Measurements from ENCODE around the gene HERC5.

HERC5 gene

DNA sequence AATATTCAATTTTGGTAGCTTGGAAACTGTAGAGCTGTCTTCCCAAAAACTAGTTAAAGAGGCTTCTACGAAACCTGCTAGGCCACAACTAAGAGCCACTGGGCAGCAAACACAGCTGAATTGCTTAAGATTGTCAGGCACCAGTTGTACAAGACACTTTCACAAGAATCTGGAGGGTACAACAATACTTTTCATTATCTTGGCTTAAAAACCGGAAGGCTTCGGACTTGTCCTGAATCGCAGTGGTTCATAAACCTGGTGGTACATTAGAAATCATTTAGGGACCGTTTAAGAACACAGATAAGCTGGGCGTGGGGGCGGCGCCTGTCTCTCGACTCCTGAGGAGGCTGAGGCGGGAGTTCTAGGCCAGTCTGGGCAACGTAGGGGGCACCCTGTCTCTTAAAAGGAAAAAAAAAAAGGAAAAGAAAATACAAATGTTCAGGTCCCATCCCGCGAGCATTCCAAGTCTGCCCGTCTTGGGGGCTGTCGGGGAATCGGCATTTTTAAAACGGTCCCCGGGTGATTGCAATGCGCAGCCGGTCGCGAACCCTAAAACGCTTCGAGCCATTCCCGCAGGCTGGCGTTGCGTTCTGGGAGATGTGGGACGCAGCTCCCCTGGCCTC is 65.9 kb downstream of the HERC5 start:
- DNase-seq (ENCODE audit: low read depth): peak; percentile 45

DNA sequence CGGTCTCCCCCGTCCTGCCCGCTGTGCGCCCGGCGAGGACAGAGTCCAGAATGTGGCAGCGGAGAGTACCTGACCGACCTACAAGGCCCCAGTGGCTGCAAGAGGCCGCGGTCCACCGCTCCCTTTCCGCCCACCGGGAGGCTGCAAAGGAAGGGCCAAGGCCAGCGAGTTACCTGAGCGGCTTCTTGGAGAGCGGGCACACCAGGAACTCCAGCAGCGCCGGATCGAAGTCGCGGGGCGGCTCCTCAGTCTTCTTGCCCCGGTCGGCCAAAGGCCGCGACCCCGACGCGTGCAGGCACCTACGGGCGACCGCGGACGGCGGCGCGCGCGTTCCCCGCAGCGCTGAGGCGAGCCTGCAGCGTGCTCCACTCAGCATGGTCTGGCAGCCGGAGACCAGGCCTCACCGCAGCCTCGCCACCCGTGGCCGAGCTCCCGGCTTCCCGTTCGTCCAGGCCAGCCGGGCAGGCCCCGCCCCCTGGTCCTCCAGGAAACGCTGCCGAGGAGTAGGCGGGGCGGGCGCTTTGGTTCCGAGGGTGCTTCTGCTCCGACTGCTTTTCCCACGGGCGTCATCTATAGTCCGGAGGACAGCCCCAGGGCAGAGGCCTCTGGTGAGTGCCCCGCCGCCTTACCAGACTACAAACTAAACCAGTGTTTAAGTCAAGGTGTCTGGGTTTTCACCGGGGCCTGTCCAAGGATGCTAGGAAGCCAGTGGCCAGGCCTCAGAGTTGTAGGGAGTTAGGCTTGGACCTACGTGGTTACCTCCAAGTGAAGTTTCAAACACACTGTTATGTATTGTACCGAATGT is 66.6 kb downstream of the HERC5 start, which contains the start of gene PYURF:
Gene PYURF, minus strand, starts transcription at position 452 of the 805 bp plus-strand sequence. Its CDS starts 76 bp downstream, at position 376.
- DNase-seq (ENCODE audit: low read depth): peak; percentile 96

DNA sequence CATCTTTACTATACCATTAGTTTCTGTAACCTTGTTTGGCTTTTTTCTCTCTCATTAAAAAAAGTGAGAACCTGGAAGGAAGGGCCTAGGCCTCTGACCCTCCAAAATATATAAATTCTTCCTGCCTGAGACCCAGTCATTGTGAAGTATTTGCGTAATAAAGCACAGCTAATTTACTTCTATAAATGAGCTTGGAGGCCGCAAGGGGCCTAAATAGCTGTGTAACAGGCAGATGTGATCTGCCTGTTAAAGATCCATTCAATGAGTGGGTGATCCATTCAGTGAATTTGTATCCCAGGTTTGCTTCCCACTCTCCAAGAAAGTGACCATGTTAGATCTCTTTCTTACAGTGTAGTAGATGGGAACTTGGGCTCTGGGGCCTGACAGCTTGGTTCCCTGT is 67.3 kb downstream of the HERC5 start:
- no peak for DNase-seq (ENCODE audit: low read depth)

DNA sequence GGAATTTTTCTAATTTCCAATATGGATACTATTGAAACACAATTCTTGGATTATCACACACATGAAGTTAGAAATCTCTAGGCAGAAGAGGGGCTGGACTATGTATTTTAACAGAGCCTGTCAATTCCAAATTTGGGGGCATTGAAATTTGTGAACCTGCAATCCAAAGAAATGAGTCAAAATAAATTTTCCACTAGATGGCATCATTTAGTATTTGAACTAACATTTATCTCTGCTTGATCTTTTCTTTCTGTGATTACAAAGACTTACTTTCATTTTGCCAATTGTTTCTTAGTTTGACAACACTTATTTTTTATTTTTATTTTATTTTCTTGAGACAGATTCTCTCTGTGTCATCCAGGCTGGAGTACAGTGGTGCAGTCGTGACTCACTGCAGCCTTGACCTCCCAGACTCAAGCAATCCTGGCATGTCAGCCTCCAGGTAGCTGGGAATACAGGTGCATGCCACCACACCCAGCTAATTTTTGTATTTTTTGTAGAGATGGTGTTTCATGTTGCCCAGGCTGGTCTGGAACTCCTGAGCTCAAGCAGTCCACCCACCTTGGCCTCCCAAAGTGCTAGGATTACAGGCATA is 69.4 kb downstream of the HERC5 start:
- peak; percentile 16 for DNase-seq (ENCODE audit: low read depth)

DNA sequence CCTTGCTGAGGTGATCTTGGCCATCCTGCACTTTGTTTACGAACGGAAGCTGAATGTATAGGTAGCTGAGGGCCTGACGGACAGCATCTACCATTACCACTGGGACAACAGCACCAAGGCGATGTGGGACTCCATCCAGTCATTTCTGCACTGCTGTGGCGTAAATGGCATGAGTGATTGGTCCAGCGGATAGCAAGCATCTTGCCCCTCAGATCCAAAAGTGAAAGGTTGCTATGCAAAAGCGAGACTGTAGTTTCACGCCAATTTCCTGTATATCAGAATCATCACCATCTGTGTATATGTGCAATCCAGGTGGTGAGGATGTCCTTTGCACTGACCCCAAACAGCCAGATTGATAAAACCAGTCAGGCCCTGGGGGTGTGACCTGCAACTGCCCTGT is 70.9 kb downstream of the HERC5 start:
- no peak for DNase-seq (ENCODE audit: low read depth)

DNA sequence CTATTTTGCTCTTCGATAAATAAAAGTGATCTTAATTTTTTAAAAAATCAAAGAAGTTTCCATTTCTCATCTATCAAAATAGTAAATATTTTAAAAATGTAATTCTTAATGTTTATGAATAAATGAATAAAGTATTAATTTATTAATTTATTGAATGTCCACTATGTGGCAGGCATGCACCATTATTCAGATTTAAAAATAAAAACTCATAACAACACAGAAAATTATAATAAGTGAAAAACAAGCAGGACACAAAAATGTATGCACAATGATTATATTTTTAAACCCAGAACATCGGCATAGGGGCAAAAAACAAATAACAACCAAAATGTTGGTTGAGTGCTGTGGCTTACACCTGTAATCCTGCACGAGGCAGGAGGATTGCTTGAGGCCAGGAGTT is 71.9 kb downstream of the HERC5 start:
- no peak for DNase-seq (ENCODE audit: low read depth)

DNA sequence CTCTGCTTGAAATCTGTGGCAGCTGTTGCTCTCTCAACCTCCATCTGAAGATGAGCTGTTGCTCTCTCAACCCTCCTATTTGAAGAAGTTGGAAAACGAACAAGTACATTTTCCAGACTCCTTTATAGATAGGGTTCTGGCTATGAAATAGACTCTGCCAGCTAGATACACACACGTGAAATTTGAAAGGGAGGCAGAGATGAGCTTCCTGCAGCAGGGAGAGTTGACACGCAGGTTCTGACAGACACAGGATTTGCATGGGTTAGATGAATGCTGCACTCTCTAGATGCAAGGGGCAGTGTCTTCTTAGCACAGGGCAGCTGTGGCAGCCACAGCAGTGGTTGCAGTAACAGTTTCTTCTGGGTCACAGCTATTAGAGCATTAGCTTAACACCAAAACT is 74.6 kb downstream of the HERC5 start:
- DNase-seq (ENCODE audit: low read depth): no peak

DNA sequence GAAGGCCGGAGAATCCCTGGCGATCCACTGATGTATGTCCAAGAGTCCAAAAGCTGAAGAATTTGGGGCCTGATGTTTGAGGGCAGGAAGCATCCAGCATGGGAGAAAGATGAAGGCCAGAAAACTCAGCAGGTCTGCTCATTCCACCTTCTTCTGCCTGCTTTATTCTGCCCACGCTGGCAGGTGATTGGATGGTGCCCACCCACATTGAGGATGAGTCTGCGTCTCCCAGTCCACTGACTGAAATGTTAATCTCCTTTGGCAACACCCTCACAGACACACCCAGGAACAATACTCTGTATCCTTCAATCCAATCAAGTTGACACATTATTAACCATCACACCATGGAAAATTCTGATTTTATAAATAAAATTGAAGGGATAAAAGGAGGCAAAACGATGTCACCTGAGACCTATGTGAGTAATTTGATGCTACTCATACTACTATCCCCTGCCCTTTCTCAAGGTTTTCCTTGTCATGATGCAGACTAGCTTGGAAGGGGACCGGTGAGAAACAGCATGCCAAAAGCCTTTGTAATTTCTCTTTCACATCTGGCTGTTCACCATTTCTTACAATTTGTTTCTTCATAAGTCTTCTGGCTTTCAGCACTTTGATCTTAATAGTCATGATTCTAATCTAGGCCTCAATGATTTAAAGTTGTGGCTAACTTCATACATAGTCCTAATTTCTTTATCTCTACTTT is 76.3 kb downstream of the HERC5 start:
- DNase-seq (ENCODE audit: low read depth): peak; percentile 59

DNA sequence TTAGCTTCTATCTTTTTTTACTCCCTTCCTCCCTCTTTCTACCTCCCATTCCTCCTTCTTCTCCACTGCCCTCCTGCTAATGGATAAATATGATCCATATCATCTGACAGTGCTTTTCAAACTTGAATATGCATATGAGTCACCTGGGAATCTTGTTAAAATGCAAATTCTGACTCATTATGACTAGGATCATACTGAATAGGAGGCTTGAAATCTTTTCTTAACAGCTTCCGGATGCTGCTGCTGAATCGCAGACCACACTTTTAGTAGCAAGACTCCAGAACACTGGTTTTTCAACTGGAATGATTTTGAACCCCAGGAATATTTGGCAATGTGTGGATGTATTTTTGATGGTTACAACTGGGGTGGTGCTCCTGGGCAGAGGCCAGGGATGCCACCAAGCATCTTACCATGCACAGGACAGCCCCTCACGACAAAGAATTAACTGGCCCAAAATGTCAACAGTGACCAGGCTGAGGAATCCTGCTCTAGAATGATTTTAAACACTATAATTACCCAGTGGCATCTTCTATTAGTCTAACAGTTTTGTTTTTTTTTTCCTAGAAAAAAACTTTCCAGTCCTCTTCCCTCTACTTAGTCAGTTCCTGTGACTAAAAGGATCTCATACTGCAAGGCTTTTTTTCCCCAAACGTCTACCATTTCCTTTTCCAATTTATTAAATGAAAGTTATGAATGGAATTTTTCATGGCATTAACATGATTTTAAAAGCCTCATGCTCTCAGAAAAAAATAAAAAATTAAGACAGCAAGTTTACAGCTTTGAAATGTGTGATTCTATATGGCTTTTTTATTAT is 77.2 kb downstream of the HERC5 start:
- peak; percentile 88 for DNase-seq (ENCODE audit: low read depth)

DNA sequence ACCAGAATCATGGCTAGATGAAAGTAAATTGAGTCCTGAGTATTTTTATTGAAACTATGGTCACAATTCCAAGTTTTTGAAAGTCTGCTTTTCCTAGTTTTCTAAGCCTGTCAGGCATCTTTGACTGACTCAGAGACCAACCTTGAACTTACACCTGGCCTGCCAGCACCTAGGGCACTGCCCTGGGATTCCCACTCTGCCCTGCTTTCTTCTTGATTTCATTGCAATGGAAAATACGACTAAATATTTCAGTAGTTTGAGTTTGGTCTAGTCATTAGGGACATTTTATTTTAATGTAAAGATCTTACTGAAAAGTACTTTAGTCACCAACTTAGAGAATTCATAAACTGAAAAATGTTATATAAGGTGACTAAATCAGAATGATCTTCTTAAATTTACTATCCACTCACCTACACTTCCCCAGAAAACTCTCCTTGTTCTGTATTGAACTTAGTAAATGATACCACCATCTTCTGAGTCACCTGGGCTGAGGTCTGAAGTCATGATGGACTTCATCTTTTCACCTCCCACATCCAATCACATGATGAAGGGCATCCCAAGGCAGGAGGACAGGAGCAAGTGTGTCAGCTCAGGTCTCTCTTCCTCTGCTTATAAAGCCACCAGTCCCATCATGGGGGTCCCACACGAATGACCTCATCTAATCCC is 78.3 kb downstream of the HERC5 start:
- DNase-seq (ENCODE audit: low read depth): no peak

DNA sequence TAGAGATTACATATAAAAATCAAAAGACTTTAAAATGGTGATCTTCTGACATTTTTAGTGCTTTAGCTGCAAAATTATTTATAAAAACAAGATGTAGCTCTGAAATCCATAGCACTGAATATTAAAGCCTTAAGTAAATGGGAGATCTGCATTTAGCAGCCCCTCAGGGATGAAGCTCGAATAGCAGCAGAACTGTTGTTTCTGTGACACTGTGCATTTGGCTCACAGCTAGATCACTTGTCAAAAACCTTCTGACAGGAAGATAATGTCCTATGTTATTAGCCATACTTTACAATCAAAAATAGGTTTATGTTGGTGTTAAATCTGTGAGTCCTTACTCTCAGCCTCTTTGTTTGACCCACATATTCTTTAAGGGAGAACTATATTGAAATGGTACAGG is 80.8 kb downstream of the HERC5 start:
- no peak for DNase-seq (ENCODE audit: low read depth)

DNA sequence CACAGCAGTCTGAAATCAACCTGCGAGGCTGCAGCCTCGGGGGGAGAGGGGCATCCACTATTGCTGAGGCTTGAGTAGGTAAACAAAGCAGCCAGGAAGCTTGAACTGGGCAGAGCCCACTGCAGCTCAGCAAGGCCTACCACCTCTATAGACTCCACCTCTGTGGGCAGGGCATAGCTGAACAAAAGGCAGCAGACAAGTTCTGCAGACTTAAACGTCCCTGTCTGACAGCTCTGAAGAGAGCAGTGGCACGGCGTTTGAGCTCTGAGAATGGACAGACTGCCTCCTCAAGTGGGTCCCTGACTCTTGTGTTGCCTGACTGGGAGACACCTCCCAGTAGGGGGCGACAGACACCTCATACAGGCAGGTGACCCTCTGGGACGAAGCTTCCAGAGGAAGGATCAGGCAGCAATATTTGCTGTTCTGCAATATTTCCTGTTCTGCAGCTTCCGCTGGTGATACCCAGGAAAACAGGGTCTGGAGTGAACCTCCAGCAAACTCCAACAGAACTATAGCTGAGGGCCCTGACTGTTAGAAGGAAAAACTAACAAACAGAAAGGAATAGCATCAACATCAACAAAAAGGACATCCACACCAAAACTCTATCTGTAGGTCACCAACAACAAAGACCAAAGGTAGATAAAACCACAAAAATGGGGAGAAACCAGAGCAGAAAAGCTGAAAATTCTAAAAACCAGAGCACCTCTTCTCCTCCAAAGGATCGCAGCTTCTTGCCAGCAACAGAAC is 82.6 kb downstream of the HERC5 start:
- peak; percentile 54 for DNase-seq (ENCODE audit: low read depth)

DNA sequence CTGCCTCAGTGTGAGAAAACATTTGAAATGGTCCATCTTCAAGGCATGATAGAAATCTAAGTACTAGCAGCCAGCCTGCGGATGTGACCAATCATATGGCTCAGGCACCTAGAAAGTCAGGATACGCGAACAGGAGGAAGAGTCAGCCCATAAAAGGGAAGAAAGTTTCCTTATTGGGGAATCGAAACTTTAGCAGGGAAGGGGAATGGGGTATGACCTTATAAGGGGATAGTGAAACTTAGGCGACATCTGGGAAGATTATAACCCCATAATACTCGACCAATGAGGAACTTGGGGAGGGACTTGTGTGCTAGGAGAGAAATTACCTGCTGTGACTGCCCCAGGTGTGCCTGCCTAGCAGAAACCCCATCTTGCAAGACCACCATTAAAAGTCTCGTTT is 92.9 kb downstream of the HERC5 start:
- DNase-seq (ENCODE audit: low read depth): no peak

Measured in iris pigment epithelial cell (primary cell).